Panc1 (cell line): ENCODE data around the gene ANKLE1. TPM values are rescaled to one million over a fixed set of nuclear protein-coding genes. Genes with fewer than 3 reads are reported as not detected.

ENCODE experiments used
- ATAC-seq: fragments of 200-7000 bp; cut with Tn5 transposase; 2 replicates; pipeline ENCODE4 v1.9.1; 2020; ENCODE audit warnings: mild to moderate bottlenecking, moderate library complexity
- BruUV-seq: library from RNA; stranded (reverse); fragments of 400-500 nt; replicated peaks from 2 replicates; lab custom pipeline; 2021; lab: Mats Ljungman, UMichigan
- CTCF ChIA-PET: fragments of 300-600 bp; sonication (Branson Sonifier 250); formaldehyde crosslinking; loops from one replicate; lab custom pipeline; 2022; ENCODE audit warnings: antibody characterized with exemption; lab: Charles Lee
- POLR2A ChIA-PET: fragments of 300-600 bp; sonication (Branson Sonifier 250); formaldehyde crosslinking; loops from one replicate; lab custom pipeline; 2022; ENCODE audit warnings: antibody characterized with exemption; lab: Charles Lee
- DNase-seq: peaks from one replicate; pipeline ENCODE4 v3.0.0-alpha.2; 2010; ENCODE audit warnings: low read depth, low spot score
- H3K27ac ChIP-seq: 2 replicates; pipeline ENCODE4 v1.5.1; 2011; ENCODE audit warnings: mild to moderate bottlenecking, low read length, inconsistent platforms
- H3K27me3 ChIP-seq: fragments of 200-500 bp; sonication (Bioruptor generic); 2 replicates; pipeline ENCODE4 v1.6.0; 2014; ENCODE audit warnings: low read length, inconsistent platforms; ENCODE audit not compliant: control insufficient read depth, insufficient read depth
- H3K36me3 ChIP-seq: fragments of 200-500 bp; sonication (Bioruptor generic); 2 replicates; pipeline ENCODE4 v1.5.1; 2014; ENCODE audit warnings: inconsistent platforms, mild to moderate bottlenecking, low read length, moderate library complexity; ENCODE audit not compliant: control insufficient read depth, insufficient read depth
- H3K4me1 ChIP-seq: 2 replicates; pipeline ENCODE4 v1.5.1; 2011; ENCODE audit warnings: inconsistent platforms, mild to moderate bottlenecking, low read length, moderate library complexity; ENCODE audit not compliant: control insufficient read depth, insufficient read depth
- H3K4me3 ChIP-seq, 2 experiments: 2 replicates each; pipeline ENCODE4 v1.5.1; 2011 to 2012; ENCODE audit warnings: low read depth in 2 of 2, low read length in 2 of 2, mild to moderate bottlenecking in 2 of 2, inconsistent platforms in 1 of 2, moderate library complexity in 1 of 2
- H3K9me3 ChIP-seq: fragments of 200-500 bp; sonication (Bioruptor generic); 2 replicates; pipeline ENCODE4 v1.5.1; 2014; ENCODE audit warnings: low read depth, mild to moderate bottlenecking, inconsistent platforms, low read length, moderate library complexity; ENCODE audit not compliant: control insufficient read depth, insufficient read depth
- CTCF ChIP-seq: fragments of 450-650 bp; IDR thresholded peaks from 2 replicates; pipeline ENCODE4 v1.5.1; 2017; ENCODE audit warnings: mild to moderate bottlenecking
- POLR2AphosphoS5 ChIP-seq: IDR thresholded peaks from 2 replicates; pipeline ENCODE4 v1.6.1; 2012; ENCODE audit warnings: mild to moderate bottlenecking, low read depth, low read length, moderate library complexity
- REST ChIP-seq, 2 experiments: IDR thresholded peaks; 2 replicates each; pipeline ENCODE4 v1.6.1; 2011 to 2012; ENCODE audit warnings: low read depth in 2 of 2, control low read depth in 1 of 2, low read length in 1 of 2, mild to moderate bottlenecking in 1 of 2, moderate library complexity in 1 of 2; ENCODE audit not compliant: insufficient read depth in 1 of 2
- SIN3A ChIP-seq: IDR thresholded peaks from 2 replicates; pipeline ENCODE4 v1.6.1; 2012; ENCODE audit warnings: low read depth, mild to moderate bottlenecking, low read length, moderate library complexity, borderline replicate concordance; ENCODE audit not compliant: insufficient read depth
- TCF7L2 ChIP-seq: IDR thresholded peaks from 2 replicates; pipeline ENCODE4 v1.6.1; 2011; ENCODE audit warnings: mild to moderate bottlenecking, low read depth, low read length, inconsistent platforms
- in situ Hi-C: cut with HindIII; loops from 2 replicates; pipeline ENCODE4 v1.10.0; 2016; ENCODE audit warnings: low sequenced_read_pairs, low pct_unique_long_range_greater_than_20kb
- intact Hi-C: fragments of 100-400 bp; cut with micrococcal nuclease; formaldehyde crosslinking; loops from one replicate; pipeline ENCODE4 v1.10.0; 2022; ENCODE audit not compliant: unreplicated experiment
- total RNA-seq: library from RNA; stranded (reverse); gene quantifications from one replicate; pipeline ENCODE4 v1.2.1, GENCODE V29; 2021; ENCODE audit not compliant: unreplicated experiment

The ANKLE1 gene
- total RNA-seq, 1 experiment from 2014 or later, result 1.1 TPM

GRCh38 chr19:17249887-17250548 lies 31.7 kb upstream of the ANKLE1 start:
- ChIA-PET CTCF (no interaction called here), POLR2A (interaction anchor here (0.6 kb wide), 2 partner anchors 27 to 178 kb away, joined by 4 read pairs; no protein-coding TSS in a partner anchor)
- DNase-seq (no peak), ATAC-seq (no peak)
- Histone ChIP-seq H3K9me3 (no peaks in the 10 kb centered on the region), H3K4me1 (peaks cover 32% of the 10 kb centered on the region), H3K36me3 (no peaks in the 10 kb centered on the region), H3K27me3 (no peaks in the 10 kb centered on the region), H3K4me3 (no peak overlapping the region), H3K27ac (peak overlapping the region; percentile 34; the same call in 1 of the 2 replicates)
- TF ChIP-seq TCF7L2, result no peak
- no peak for TF ChIP-seq REST (IDR thresholded peaks at IDR 0.05; ENCODE audit: insufficient read depth in 1 of 2, low read depth in 2 of 2, low read length in 1 of 2)
- no peak for TF ChIP-seq CTCF
- TF ChIP-seq POLR2AphosphoS5, result no peak
- TF ChIP-seq SIN3A, result no peak
- intact Hi-C loops, result no loop called here
- no TSS peak for BruUV-seq
- in situ Hi-C loops, result no loop called here

GRCh38 chr19:17254636-17255035 lies 27.1 kb upstream of the ANKLE1 start:
- TF ChIP-seq CTCF, result no peak
- TF ChIP-seq SIN3A, result no peak
- TF ChIP-seq POLR2AphosphoS5, result no peak
- no peak for TF ChIP-seq REST (IDR thresholded peaks at IDR 0.05; ENCODE audit: insufficient read depth in 1 of 2, low read depth in 2 of 2, low read length in 1 of 2)
- TF ChIP-seq TCF7L2, result no peak
- intact Hi-C loops, result no loop called here
- Histone ChIP-seq H3K27me3 (no peaks in the 10 kb centered on the region), H3K4me1 (peaks cover 1% of the 10 kb centered on the region; the same call in 1 of the 2 replicates), H3K27ac (no peak overlapping the region), H3K9me3 (no peaks in the 10 kb centered on the region), H3K36me3 (no peaks in the 10 kb centered on the region), H3K4me3 (no peak overlapping the region)
- in situ Hi-C loops, result no loop called here
- ChIA-PET CTCF (no interaction called here), POLR2A (no interaction called here)
- DNase-seq, result no peak
- BruUV-seq, result no TSS peak
- ATAC-seq, result no peak
